K562 (cell line): ENCODE measurements around the gene DCUN1D2. TPM values are rescaled to one million over a fixed set of nuclear protein-coding genes. Genes with fewer than 3 reads are reported as not detected.

ENCODE experiments used
- ATAC-seq: fragments of 200-7000 bp; cut with Tn5 transposase; 3 replicates; pipeline ENCODE4 v1.9.1; 2020; ENCODE audit warnings: moderate library complexity
- BruUV-seq: library from RNA; stranded (reverse); fragments of 400-500 nt; replicated peaks from 2 replicates; lab custom pipeline; 2021; lab: Mats Ljungman, UMichigan
- CTCF ChIA-PET: fragments of 300-600 bp; formaldehyde crosslinking; extraction: SDS; loops from one replicate; lab custom pipeline; 2021; ENCODE audit warnings: low intra/inter-chr PET ratio; lab: Yijun Ruan, JAX
- POLR2A ChIA-PET: fragments of 300-600, 350-650 bp; sonication (Branson Sonifier 250); formaldehyde crosslinking; extraction: SDS; loops from one replicate; lab custom pipeline; 2021; ENCODE audit warnings: antibody characterized with exemption, inconsistent platforms; lab: Yijun Ruan, JAX
- DNase-seq, 4 experiments: peaks; one replicate each; pipeline versions ENCODE4 v3.0.0 to v3.0.0-alpha.2; 2011 to 2018; ENCODE audit warnings: low spot score in 3 of 4, mixed read lengths in 3 of 4; ENCODE audit errors: extremely low read depth in 1 of 4
- FAIRE-seq: peaks from 2 replicates; lab custom pipeline; 2011; peaks lifted over from hg19 to GRCh38; lab: Jason Lieb, UNC
- H2AFZ ChIP-seq: 2 replicates; pipeline ENCODE4 v1.6.0; 2011; ENCODE audit warnings: low read depth, low read length, control low read depth, inconsistent platforms
- H3K27ac ChIP-seq: fragments of 200-600 bp; 3 replicates; pipeline ENCODE4 v1.8.0; 2011; ENCODE audit warnings: low read depth, mild to moderate bottlenecking, control low read depth, inconsistent platforms, low read length, moderate library complexity, mixed read lengths; ENCODE audit errors: extremely low read depth
- H3K27me3 ChIP-seq, 2 experiments: fragments of 300-600 bp in 1 of 2; 2 replicates in 1 of 2; 3 replicates in 1 of 2; pipeline versions ENCODE4 v1.6.0 to v1.8.0; 2011; ENCODE audit warnings: inconsistent platforms in 2 of 2, low read length in 2 of 2, mild to moderate bottlenecking in 1 of 2, mixed read lengths in 1 of 2, moderate library complexity in 1 of 2; ENCODE audit not compliant: control insufficient read depth in 2 of 2, insufficient read depth in 2 of 2
- H3K36me3 ChIP-seq: fragments of 300-600 bp; 3 replicates; pipeline ENCODE4 v1.8.0; 2011; ENCODE audit warnings: mild to moderate bottlenecking, low read length, inconsistent platforms; ENCODE audit not compliant: control insufficient read depth, insufficient read depth
- H3K4me1 ChIP-seq, 2 experiments: fragments of 200-600 bp in 1 of 2; replicated peaks in 1 of 2; 2 replicates in 1 of 2; 3 replicates in 1 of 2; pipeline versions ENCODE4 v1.5.1 to v1.8.0; 2011; ENCODE audit warnings: inconsistent platforms in 2 of 2, low read length in 2 of 2, mild to moderate bottlenecking in 1 of 2, mixed read lengths in 1 of 2, moderate library complexity in 1 of 2; ENCODE audit not compliant: control insufficient read depth in 2 of 2, insufficient read depth in 2 of 2
- H3K4me2 ChIP-seq: 2 replicates; pipeline ENCODE4 v1.6.1; 2011; ENCODE audit warnings: low read length, control low read depth, inconsistent platforms, mixed read lengths; ENCODE audit not compliant: insufficient read depth
- H3K4me3 ChIP-seq: fragments of 200-600 bp; sonication (generic), shearing (Covaris generic); 2 replicates; pipeline ENCODE4 v1.5.1; 2016; ENCODE audit warnings: control low read depth, inconsistent platforms
- H3K79me2 ChIP-seq: fragments of 200-600 bp; 3 replicates; pipeline ENCODE4 v1.8.0; 2011; ENCODE audit warnings: low read length, inconsistent platforms; ENCODE audit not compliant: control insufficient read depth, insufficient read depth
- H3K9ac ChIP-seq, 2 experiments: 2 replicates each; pipeline versions ENCODE4 v1.6.0 to v1.6.1; 2011; ENCODE audit warnings: low read depth in 2 of 2, low read length in 2 of 2, control low read depth in 1 of 2, inconsistent platforms in 1 of 2, mild to moderate bottlenecking in 1 of 2, mixed read lengths in 1 of 2; ENCODE audit not compliant: insufficient read depth in 1 of 2
- H3K9me1 ChIP-seq: one replicate; pipeline ENCODE4 v1.6.0; 2011; ENCODE audit warnings: inconsistent platforms, mild to moderate bottlenecking, low read length, moderate library complexity; ENCODE audit not compliant: control insufficient read depth, insufficient read depth
- H3K9me3 ChIP-seq: replicated peaks from 2 replicates; pipeline ENCODE4 v1.5.1; 2011; ENCODE audit warnings: low read depth, low read length, inconsistent platforms; ENCODE audit not compliant: control insufficient read depth, insufficient read depth
- H4K20me1 ChIP-seq: replicated peaks from 2 replicates; pipeline ENCODE4 v1.6.1; 2011; ENCODE audit warnings: low read length, inconsistent platforms, mixed read lengths; ENCODE audit not compliant: control insufficient read depth, insufficient read depth
- MCM7 ChIP-seq, 2 experiments: fragments of 450-650 bp; IDR thresholded peaks; 2 replicates each; pipeline ENCODE4 v1.6.1; 2016 to 2018
- MNT ChIP-seq, 2 experiments: fragments of 450-650 bp; conservative IDR thresholded peaks; 2 replicates each; pipeline ENCODE4 v1.6.1; 2017; ENCODE audit warnings: mild to moderate bottlenecking in 2 of 2, moderate library complexity in 2 of 2
- NR1H2 ChIP-seq: sonication (generic); formaldehyde crosslinking; IDR thresholded peaks from 2 replicates; pipeline ENCODE4 v1.4.0; 2020; ENCODE audit warnings: mild to moderate bottlenecking, missing genetic modification reagents
- POLR3G ChIP-seq: IDR thresholded peaks from 2 replicates; pipeline ENCODE4 v1.6.1; 2011; ENCODE audit not compliant: insufficient read length, insufficient replicate concordance; ENCODE audit errors: extremely low read depth
- RFX1 ChIP-seq: fragments of 450-650 bp; IDR thresholded peaks from 2 replicates; pipeline ENCODE4 v1.6.1; 2016; ENCODE audit warnings: mild to moderate bottlenecking, moderate library complexity
- RFX5 ChIP-seq: IDR thresholded peaks from 2 replicates; pipeline ENCODE4 v1.6.1; 2011; ENCODE audit warnings: low read depth, mild to moderate bottlenecking, improper control_type of control experiment, low read length
- SREBF2 ChIP-seq: sonication (generic); formaldehyde crosslinking; IDR thresholded peaks from 2 replicates; pipeline ENCODE4 v1.4.0; 2020; ENCODE audit warnings: mild to moderate bottlenecking, missing genetic modification reagents
- TAL1 ChIP-seq: fragments of 450-650 bp; IDR thresholded peaks from 2 replicates; pipeline ENCODE4 v1.6.1; 2016; ENCODE audit warnings: mild to moderate bottlenecking
- YBX1 ChIP-seq: fragments of 450-650 bp; IDR thresholded peaks from 2 replicates; pipeline ENCODE4 v1.7.1; 2016; ENCODE audit warnings: mild to moderate bottlenecking
- WGBS: fragments of 100-300 bp; shearing (Covaris generic); methylation state at CpG from one replicate; pipeline ENCODE4 v1.1.6; 2016; ENCODE audit warnings: low coverage, mixed read lengths; ENCODE audit not compliant: insufficient coverage; ENCODE audit errors: missing lambda C conversion rate; 5-methylcytosine and 5-hydroxymethylcytosine counted together
- in situ Hi-C: fragments of 300-500 bp; cut with MboI; formaldehyde crosslinking; loops from 4 replicates; pipeline ENCODE4 v1.15.0; 2018; ENCODE audit warnings: inconsistent platforms, mixed read lengths
- intact Hi-C: fragments of 100-400 bp; cut with micrococcal nuclease; formaldehyde crosslinking; loops from 2 replicates; pipeline ENCODE4 v1.14.2; 2022
- polyA plus RNA-seq, 8 experiments: library from polyadenylated mRNA; depleted of rRNA in 4 of 8; stranded (reverse) in 5 of 8; unstranded in 3 of 8; fragments of >200 nt; fragmentation: Nextera tagmentation in 2 of 8; fragmentation: Illumina TruSeq in 1 of 8; extraction: Ambion mirVana in 2 of 8; extraction: Trizol in 1 of 8; gene quantifications; 2 replicates each; pipeline versions ENCODE4 v1.2.1 to v1.2.3, GENCODE V29; 2011 to 2014; ENCODE audit warnings: inconsistent platforms in 1 of 8, missing spikeins in 1 of 8
- total RNA-seq, 7 experiments: library from RNA; depleted of rRNA in 6 of 7; stranded (reverse); fragments of >200 nt in 6 of 7; fragmentation: Illumina TruSeq in 2 of 7; extraction: Trizol in 2 of 7; gene quantifications; 2 replicates each; pipeline versions ENCODE4 v1.2.1 to v1.2.3, GENCODE V29; 2011 to 2021; ENCODE audit warnings: low replicate concordance in 1 of 7

DCUN1D2 gene
- total and polyA plus RNA-seq, 9 of the 15 experiments (the other 6 are each of a cell fraction or from before 2014, with no cell fraction given): 2.1 to 16.8 (median 11.1) TPM

- peaks cover 14 to 63% of the 10 kb centered on the region in 2 experiments; a peak in 4 of 5 replicates for H3K27me3 ChIP-seq
- in situ Hi-C loops (no loop called here), intact Hi-C loops (no loop called here)
- H3K4me1 ChIP-seq: peaks cover 0 to 27% of the 10 kb centered on the region in 2 experiments; a peak in 3 of 5 replicates
- no peak overlapping the region for H3K4me3 ChIP-seq
- no peaks in the 10 kb centered on the region for H3K36me3 ChIP-seq
- CTCF ChIA-PET: no interaction called here
- POLR2A ChIA-PET: interaction anchor here (0.6 kb wide), 1 partner anchor 28 kb away, joined by 3 read pairs; no protein-coding TSS in a partner anchor
- no peak overlapping the region for H3K27ac ChIP-seq
- BruUV-seq: no TSS peak
- H3K79me2 ChIP-seq: no peaks in the 10 kb centered on the region
- no peak overlapping the region for H3K4me2 ChIP-seq
- peaks cover 4% of the 10 kb centered on the region; the same call in 1 of the 2 replicates for H4K20me1 ChIP-seq
- no peak overlapping the region for H2AFZ ChIP-seq
- ATAC-seq (no peak), DNase-seq (no peak), FAIRE-seq (no peak)
- TF ChIP-seq RFX5: no peak
- no peak for TF ChIP-seq YBX1
- TF ChIP-seq RFX1: no peak
- no peak for TF ChIP-seq POLR3G
- no peak for TF ChIP-seq TAL1
- TF ChIP-seq MCM7 (IDR thresholded peaks at IDR 0.05): no peak
- no peak for TF ChIP-seq MNT (conservative IDR thresholded peaks at IDR 0.05)
- no peak for TF ChIP-seq SREBF2
- TF ChIP-seq NR1H2 (CRISPR knock-in tag): no peak
- no peaks in the 10 kb centered on the region for H3K9me3 ChIP-seq
- no peaks in the 10 kb centered on the region for H3K9me1 ChIP-seq
- WGBS: 5% methylated on average over 11 of the region's 16 CpGs
- no peak overlapping the region for H3K9ac ChIP-seq
Observed at GRCh38 chr13:113429608-113429985, 60.9 kb downstream of the DCUN1D2 start.
